Fibroblast of gingiva (primary cell): ENCODE results near the gene PLTP.
"Not testable (repeated sequence)": the region's sequence is repeated elsewhere in the genome, so short reads cannot be mapped to it uniquely, and the experiment has no call there.

ENCODE experiments used
- DNase-seq: peaks from one replicate; pipeline ENCODE4 v3.0.0-alpha.2; 2011; ENCODE audit warnings: low read depth

Gene PLTP

DNA sequence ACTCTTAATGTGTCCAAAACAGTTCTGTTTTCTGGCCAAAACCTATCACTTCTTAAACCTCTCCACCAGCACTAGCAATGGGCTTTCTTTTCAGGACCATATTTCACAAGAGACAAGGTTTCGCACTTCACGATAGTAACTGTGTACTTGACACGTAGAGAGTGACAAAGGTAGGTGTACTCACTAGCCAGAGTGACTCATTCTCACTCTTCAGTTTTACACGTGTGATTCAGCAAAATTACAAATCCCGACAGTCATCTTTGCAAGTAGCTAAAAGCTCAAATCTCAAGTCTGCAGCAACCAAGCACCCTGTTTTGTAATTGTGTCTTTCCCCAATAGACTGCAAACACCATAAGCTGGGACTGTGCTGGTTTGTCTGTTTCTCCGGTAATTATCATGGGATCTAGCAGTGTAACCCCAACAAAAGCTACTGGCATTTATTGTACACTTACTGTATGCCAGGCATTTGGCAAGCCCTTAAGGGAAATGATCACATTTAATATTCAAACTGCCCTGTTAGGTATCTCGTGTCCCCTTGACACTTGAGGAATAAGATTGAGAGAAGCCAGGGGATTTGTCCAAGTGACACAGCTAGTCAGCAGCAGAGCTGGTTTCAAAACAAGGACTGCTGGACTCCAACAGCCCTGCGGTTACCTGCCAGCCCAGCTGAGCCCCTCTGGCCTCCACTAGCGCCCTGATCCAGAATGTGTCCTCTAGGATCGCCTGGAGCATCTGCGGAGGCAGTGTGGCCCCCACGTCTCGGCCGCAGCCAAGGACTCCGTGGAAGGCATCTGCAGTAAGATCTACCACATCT, 32.4 kb upstream of the PLTP start:
- DNase-seq, result no peak

DNA sequence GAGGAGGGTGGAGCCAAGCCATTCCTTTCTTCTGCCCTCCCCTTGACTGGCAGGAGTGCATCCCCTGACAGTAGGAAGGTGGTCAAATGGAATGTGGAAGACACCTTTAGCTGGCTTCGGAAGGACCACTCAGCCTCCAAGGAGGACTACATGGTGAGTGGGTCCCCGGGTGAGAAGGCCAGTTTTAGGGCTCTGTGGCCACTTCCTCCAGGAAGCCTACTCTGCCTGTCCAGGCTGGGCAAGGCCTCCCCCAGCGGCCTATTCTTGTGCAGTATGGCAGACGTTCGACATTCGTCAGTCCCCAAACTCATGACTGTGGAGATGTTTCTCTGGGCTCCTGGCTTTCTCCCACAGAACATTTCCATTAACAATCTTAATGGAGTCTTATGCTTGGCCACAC, 31.7 kb upstream of the PLTP start:
- no peak for DNase-seq

DNA sequence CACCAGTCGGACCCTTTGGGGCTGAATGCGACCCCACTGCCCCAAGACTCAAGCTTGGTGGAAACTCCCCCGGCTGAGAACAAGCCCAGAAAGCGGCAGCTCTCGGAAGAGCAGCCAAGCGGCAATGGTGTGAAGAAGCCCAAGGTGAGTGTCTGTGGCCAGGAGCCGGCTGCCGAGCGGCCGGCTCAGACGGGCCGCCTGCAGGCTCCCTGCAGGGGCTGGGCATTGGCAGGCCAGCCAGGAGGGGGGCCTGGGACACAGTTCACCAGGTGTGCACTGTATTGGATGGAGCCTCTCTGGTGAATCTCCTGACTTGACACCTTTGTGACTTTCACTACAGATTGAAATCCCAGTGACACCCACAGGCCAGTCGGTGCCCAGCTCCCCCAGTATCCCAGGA, 28.5 kb upstream of the PLTP start:
- no peak for DNase-seq

DNA sequence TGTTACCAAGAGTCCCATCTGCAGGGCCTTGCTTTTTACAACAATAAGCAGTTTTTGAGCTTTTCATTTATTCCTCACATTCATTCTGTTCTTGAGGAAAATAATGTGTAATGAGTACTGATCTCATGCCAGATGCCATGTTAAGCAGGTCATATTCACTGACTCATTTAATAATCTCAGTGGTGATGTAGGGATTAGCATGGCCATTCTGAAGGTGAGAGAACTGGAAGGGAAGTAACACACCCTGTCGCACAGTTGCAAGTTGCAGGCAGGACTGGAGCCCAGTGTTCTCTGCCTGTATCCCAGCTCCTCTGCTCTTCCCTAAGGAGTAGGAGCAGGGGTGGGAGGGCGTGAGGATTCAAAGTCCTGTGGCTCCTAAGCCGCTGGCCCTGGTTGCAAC, 28.1 kb upstream of the PLTP start:
- no peak for DNase-seq

DNA sequence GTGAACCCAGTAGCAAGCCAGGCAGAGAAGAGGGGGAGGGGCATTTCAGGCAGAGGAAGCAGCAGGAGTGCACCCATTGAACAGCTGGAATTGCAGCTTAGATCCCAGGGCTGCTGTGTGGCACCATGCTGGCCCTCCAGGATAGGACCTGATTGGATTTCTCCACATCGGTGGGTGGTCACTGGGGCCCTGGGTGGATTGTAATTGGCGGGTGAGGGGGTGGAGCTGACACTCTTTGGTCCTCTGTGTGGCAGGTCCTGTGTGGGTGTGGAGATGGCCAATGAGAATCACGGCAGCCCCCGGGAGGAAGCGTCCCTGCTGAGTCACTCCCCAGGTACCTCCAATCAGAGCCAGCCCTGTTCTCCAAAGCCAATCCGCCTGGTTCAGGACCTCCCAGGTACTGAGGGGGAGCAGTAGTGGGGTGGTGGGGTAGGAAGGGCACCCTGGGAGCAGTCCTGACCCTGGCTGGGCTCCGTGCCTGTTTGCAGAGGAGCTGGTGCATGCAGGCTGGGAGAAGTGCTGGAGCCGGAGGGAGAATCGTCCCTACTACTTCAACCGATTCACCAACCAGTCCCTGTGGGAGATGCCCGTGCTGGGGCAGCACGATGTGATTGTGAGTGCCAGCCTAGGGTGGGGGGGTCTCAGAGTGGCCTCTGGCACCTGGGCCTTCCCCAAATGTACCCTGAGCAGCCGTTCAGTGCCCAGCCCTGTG, 26.9 kb upstream of the PLTP start:
- DNase-seq, result no peak

DNA sequence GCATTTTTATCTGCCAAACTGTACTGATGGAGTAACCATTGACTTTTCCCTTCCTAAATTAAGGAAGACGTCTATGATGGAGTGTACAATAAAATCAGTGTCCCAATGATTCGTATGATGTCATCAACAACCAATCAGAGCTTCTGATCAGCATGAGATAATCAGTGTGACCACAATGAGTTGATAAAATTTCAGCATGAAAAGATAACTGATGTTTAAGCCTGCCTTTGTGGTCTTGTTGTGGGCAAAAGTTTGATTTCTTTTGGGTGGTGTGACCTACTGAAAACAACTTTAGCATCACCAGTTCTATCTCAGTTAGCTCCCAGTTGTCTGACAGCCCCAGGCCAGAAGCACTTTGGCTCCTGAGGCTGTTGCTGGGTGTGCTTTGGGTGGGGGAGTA, 25.8 kb upstream of the PLTP start:
- no peak for DNase-seq

DNA sequence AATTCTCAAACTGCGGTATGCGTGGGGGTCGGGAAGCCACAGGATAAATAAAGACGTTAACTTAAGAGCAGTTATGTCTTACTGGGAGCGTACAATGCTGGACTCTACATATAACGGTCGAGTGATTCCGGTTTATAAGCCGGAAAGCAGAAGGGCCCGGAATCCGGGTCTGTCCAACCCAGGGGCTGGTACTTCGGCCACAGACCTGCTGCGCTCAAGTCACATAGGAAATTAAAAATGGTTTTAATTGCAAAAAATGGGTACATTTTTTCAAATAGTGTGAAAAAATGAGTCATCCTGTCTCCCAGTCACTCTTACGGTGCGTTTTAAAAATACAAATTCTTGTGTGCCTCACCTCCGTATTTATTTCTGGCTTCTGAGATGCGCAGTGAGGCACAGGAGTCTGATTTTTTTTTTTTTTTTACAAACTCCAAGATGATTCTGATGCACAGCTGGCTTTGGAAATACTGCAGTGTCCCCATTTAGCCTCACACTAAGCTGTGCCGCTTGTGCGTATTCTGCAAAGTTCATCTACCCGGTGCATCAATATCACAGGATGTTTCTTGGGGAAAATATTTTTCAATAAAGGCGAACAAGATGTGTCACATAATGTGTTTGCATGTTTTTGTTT, 23.6 kb upstream of the PLTP start:
- DNase-seq, result peak; percentile 21

DNA sequence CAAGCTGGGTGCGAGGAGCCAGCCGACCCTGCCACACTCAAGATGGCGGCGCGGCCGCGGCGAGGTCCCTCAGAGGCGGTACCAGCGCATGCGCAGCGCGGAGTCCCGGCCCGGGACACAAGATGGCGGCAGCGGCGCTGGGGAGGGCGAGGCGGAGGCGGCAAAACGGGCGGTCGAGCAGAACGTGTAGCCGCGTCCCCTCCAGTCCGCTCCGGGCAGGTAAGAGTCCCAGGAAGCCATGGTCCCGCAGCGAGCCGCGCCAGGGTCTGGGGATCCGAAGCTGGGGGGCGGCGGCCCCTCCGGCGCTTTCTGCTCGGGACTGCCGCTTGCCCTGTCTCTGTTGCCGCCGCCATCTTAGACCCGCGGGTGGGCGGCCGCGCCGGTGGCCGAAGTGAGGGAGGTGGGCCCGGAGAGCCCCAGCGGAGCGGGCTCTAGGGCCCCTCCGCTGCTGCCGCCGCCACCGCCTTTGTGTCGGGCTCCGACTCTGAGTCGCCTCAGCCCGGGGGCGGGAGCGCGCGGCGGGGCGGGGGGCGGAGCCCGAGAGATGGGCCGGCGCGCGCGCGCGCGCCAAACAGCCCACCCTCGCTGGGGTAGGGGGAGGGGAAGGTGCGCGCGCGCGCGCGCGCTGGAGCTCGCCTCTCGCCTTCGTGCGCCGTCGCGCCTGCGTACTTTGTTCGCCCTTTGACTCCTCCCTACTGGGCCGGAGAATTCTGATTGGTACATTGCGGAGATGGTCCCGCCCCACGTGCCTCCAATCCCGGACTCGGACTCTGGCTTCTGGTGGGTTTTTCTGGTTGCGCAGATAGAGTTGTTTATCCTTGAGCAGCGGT, 22.8 kb upstream of the PLTP start, which contains the start of gene PCIF1:
Gene PCIF1, plus strand, starts transcription at position 98 of the 830 bp plus-strand sequence. CDS start 4,317 bp downstream, outside the sequence.
- DNase-seq, result peak; percentile 94

DNA sequence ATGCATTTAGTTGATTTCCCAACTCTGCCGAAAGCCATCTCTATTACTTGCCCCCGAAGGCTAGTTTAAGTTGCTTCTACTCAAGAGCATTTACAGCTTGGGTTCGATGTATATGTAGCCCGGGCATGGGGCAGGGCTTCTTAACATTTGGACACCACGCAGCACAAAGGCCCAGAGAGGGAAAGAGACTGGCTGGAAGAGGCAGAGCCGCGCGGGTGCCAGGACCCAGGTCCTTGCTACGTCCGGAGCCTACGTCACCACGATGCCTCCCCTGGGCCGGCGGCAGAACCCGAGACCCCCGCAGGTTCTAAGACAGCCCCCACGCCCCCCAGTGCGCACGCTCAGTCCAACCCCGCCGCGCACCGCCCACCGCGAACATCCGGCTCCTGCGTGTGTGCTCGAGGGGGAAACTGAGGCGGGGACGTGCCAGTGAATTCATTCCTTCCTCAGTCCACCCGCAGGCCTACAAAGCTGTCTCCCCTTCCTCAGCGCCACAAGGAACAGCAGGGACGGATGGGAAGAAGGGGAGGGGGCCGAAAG, 22.2 kb upstream of the PLTP start:
- peak; percentile 30 for DNase-seq

DNA sequence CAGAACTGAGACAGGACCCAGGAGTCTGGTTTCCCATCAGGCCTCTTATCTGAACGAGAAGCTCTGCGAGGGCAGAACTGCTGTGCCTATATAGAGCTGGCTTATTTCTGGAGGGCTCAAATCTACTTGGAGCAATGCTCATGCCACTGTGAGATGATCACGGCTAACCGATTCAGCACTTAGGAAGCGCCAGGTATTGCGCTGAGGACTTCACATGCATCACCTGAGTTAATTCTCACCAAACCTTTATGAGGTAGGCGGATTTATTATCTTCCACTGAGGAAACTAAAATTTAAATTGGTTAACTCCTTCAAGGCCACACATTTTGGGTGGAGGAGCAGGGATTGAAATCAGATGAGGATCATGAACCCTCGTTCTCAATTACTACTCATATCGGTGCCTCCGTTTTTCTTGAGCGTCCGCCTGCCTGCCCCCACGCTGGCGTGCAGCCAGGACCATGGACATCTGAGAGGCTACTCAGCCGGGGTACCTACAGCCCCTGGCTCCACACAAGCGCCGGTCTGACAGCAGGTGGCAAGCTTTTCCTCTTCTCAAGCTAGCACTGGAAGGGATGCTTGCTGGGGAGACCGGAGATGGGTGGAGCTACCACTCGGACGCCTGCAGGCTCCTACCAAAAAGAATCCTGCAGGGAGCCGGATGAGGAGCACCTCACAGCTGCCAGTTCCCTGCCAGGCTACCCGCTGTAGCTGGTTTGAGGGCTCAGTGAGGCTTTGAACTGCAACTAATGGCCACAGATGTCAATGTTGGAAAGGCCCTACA, 21.5 kb upstream of the PLTP start:
- DNase-seq, result peak; percentile 66

DNA sequence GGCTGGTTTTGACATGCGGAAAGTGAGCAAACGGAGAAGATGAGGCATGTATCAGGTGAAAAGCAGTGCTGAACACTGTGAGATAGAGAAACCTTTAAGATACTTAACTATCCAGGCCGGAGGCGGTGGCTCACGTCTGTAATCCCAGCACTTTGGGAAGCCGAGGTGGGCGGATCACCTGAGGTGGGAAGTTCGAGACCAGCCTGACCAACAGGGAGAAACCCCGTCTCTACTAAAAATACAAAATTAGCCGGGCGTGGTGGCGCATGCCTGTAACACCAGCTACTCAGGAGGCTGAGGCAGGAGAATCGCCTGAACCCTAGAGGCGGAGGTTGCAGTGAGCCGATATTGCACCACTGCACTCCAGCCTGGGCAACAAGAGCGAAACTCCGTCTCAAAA, 19.7 kb upstream of the PLTP start:
- DNase-seq, result not testable (repeated sequence)

DNA sequence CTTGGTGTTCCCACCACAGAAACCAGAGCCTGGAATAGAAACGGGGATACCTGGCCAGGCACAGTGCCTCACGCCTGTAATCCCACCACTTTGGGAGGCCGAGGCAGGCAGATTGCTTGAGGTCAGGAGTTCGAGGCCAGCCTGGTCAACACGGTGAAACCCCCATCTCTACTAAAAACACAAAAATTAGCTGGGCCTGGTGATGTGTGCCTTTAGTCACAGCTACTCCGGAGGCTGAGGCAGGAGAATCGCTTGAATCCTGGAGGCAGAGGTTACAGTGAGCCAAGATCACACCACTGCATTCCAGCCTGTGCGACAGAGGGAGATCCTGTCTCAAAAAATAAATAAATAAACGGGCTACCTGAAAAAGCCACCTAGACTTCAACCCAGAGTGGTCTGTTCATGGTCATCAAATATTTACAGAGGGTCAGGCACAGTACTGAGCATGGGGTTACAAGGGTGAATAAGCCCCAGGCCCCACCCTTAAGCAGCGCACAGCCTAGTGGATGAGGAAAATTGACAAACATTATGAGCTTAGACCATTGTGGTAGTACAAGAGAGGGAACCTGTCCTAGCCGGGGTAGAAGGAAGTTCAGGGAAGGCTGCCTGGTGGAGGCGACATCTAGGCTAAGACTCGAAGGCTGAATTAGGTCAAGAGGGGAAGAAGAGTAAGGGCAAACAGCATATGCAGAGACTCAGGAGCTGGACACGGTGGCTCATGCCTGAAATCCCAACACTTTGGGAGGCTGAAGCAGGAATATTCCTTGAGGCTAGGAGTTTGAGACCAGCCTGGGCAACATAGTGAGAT, 15.3 kb upstream of the PLTP start:
- DNase-seq, result no peak

DNA sequence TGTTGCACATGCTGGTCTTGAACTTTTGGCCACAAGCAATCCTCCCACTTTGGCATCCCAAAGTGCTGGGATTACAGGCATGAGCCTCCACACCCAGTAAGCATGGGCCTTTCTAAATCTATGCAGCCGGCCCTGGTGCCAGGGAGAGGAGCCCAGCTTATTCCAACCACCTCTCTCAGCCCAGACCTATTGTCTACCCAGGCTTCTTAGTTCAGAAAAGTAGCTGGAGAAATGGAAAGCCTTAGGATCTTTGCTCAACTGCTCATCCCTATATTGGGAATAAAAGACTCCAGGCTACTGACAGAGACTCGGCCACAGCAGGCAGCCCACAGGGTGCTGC, 14.7 kb upstream of the PLTP start:
- DNase-seq, result no peak

DNA sequence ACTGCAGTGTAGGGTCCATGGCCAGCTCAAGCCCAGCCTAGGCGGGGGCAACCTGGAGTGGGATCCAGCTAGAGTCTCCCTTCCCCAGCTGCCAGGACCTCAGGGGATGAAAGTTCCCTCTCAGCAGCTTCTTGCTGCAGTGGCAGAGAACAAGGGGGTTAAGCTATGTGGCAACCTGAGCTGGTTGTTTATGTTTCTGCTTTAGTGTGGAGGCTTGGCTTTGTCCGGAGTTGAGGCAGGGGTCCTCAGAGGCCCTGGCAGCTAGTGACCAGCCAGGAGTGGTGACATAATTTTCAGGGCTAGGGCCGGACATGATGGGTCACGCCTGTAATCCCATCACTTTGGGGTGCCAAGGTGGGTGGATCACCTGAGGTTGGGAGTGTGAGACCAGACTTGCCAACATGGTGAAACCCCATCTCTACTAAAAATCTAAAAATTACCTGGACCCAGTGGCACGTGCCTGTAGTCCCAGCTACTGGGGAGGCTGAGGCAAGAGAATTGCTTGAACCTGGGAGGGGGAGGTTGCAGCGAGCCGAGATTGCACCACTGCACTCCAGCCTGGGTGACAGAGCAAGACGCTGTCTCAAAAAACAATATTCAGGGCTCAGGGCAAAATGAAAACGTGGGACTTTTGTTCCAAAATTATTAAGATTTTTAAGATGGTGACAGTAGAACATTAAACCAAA, 14.0 kb upstream of the PLTP start:
- no peak for DNase-seq

DNA sequence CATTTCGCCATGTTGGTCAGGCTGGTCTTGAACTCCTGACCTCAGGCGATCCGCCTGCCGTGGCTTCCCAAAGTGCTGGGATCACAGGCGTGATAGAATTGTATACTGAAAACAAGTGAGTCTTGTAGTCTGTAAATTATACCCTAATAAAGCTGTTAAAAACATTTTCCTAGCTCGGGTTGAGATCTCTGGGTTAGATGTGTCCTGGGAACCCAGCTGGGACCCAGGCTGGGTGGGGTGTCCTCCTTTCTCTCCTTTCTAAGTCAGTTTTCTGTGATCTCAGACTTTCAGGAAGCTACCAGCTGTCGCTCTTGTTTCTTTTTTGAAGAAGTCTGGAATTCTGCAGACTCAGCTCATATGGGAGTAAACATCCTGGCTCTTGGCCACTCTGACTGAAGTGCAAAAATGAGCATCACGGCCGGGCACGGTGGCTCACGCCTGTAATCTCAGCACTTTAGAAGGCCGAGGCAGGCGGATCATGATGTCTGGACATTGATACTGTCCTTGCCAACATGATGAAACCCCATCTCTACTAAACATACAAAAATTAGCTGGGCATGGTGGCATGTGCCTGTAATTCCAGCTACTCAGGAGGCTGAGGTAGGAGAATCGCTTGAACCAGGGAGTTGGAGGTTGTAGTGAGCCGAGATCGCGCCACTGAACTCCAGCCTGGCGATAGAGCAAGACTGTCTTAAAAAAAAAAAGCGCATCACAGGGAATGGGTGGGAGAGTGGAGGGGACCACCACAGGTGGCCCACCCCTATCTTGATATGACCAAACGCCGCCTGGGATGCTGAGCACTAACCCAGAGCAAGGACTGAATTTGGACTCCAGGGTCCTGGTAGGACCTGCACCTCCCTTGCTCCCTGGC, 12.7 kb upstream of the PLTP start:
- peak; percentile 62 for DNase-seq

DNA sequence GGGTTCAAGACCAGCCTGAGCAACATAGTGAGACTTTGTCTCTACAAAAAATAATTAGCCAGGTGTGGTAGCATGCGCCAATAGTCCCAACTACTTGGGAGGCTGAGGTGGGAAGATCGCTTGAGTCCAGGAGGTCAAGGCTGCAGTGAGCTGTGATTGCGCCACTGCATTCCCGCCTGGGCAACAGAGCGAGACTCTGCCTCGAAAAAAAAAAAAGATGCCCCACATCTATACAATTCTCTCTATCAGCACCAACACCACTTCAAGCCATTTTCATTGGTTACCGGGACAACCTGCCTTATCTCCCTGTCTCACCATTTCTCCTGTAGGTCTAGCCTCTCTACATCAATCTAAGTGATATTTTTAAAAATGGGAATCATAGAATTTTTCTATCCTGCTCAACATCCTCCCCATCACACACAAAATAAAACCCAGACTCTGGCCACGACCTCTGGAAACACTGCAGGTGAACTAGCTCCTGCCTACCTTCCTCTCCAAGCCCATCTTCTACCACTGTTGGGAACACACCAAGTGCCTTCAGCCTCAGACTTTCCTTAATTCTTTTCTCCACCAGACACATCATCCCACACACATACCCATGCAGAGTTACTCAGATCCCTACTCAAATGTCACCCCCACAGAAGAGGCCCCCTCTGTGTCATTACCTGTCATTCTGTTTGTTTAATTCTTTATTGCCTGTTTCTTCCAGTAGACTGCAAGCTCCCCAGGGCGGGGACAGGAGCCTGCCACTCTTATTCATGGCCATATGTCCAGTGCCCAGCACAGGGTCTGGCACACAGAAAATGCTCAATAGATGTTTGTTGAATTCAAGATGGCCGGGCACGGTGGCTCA, 9.6 kb upstream of the PLTP start:
- no peak for DNase-seq

DNA sequence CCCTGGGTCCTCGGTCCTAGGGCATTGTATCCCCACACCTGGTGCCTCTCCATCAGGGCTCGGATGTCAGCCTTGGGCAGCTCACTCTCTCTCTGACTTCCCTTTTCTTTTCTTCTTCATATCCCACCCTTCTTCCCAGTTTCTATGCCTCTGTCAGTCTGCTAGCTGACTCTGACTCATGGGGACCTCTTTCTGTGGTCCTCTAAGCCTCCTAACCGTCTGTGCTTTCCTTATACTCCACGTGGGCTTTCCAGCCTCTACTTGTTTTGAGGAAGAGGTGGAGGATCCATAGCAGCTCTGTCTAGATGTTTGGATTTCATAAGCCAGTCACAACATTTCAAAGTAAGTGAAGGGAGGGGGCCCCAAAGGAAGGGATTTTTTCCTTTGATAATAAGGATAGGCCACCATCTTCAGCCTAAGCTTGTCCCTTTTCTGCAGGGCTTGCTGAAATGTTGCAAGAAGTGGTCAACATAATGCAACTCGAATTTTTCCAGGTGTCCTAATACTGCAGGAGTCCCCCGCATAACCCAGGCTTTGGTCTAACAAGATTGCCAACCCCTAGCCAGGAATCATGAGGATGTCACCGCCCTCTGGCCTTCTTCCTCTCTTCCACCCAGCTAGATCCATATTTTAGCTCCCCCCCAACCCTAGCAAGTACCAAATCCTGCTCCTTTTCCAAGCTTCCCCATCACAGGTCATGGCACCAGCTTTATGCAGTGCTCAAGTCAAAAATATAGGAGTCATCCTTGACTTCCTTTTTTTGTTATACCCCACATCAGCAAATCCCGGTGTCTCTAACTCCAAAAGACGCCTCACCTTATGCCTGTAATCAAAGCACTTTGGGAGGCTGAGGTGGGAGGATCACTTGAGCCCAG, 8.7 kb upstream of the PLTP start:
- DNase-seq, result no peak
